Measurements from ENCODE around the gene UCP2. TPM values are rescaled to one million over a fixed set of nuclear protein-coding genes. Genes with fewer than 3 reads are reported as not detected.
"Not testable (repeated sequence)": the region's sequence is repeated elsewhere in the genome, so short reads cannot be mapped to it uniquely, and the experiment has no call there.

The UCP2 gene
- total and polyA plus RNA-seq, 10 of the 15 experiments (the other 5 are each of a cell fraction or from before 2014, with no cell fraction given): 32.9 to 248 (median 154) TPM

GRCh38 chr11:73988227-73988626, 5.6 kb upstream of the UCP2 start:
- CTCF ChIA-PET: no interaction called here
- in situ Hi-C loops (cut with MboI) (no loop called here), intact Hi-C loops (cut with micrococcal nuclease; ENCODE audit: unreplicated experiment) (no loop called here)

GRCh38 chr11:73985661-73986060, 3.0 kb upstream of the UCP2 start:
- Histone ChIP-seq H3K4me1 (ENCODE audit: control insufficient read depth, insufficient read depth, low read length) (peaks cover 19% of the 10 kb centered on the region), H3K79me2 (ENCODE audit: control insufficient read depth, insufficient read depth, low read length) (peaks cover 22% of the 10 kb centered on the region)
- H3K27ac ChIP-seq (ENCODE audit: control insufficient read depth, insufficient read depth); DNase-seq (ENCODE audit: low read depth, low spot score); H2AFZ ChIP-seq (ENCODE audit: control insufficient read depth, low read depth, low read length); BruUV-seq (replicated peaks); intact Hi-C loops (cut with micrococcal nuclease; ENCODE audit: unreplicated experiment); H3K9ac ChIP-seq (ENCODE audit: control insufficient read depth, insufficient read depth, low read length); H3K4me3 ChIP-seq; H3K9me3 ChIP-seq (replicated peaks; ENCODE audit: control insufficient read depth, insufficient read depth, low read length); FAIRE-seq; H4K20me1 ChIP-seq (ENCODE audit: control insufficient read depth, insufficient read depth); H3K36me3 ChIP-seq (ENCODE audit: control insufficient read depth in 2 of 2, insufficient read depth in 2 of 2, low read length in 1 of 2); POLR2A ChIA-PET; H3K27me3 ChIP-seq (replicated peaks in 1 of 2; ENCODE audit: control insufficient read depth in 2 of 2, insufficient read depth in 2 of 2, low read length in 1 of 2); ATAC-seq; H3K4me2 ChIP-seq (ENCODE audit: control insufficient read depth, insufficient read depth); in situ Hi-C loops (cut with MboI): not testable (repeated sequence)
- WGBS (ENCODE audit: insufficient coverage, insufficient replicate concordance, low lambda C conversion rate, missing lambda C conversion rate): 100% methylated on average over 4 of the region's 4 CpGs
- ChIA-PET RAD21 (ENCODE audit: unreplicated experiment) (interaction anchor here (1.4 kb wide), 1 partner anchor 19 kb away, joined by 3 read pairs; no protein-coding TSS in a partner anchor), CTCF (interaction anchor here (0.6 kb wide), 1 partner anchor 13 kb away, joined by 5 read pairs; no protein-coding TSS in a partner anchor), SMC1A (ENCODE audit: uncharacterized antibody, unreplicated experiment) (interaction anchor here (1.4 kb wide), 1 partner anchor 96 kb away, joined by 3 read pairs; no protein-coding TSS in a partner anchor)

More at GRCh38 chr11:73988227-73988626, 5.6 kb upstream of the UCP2 start:
- ATAC-seq: no peak
- no peak overlapping the region for H3K4me2 ChIP-seq (ENCODE audit: control insufficient read depth, insufficient read depth)
- H2AFZ ChIP-seq (ENCODE audit: control insufficient read depth, low read depth, low read length): no peak overlapping the region
- ChIA-PET RAD21 (ENCODE audit: unreplicated experiment) (no interaction called here), POLR2A (no interaction called here), SMC1A (ENCODE audit: uncharacterized antibody, unreplicated experiment) (interaction anchor here (1.2 kb wide), 1 partner anchor 267 kb away, joined by 3 read pairs; no protein-coding TSS in a partner anchor)
- H3K27me3 ChIP-seq (replicated peaks in 1 of 2; ENCODE audit: control insufficient read depth in 2 of 2, insufficient read depth in 2 of 2, low read length in 1 of 2): no peaks in the 10 kb centered on the region
- H3K4me1 ChIP-seq (ENCODE audit: control insufficient read depth, insufficient read depth, low read length): peaks cover 35% of the 10 kb centered on the region
- no peak overlapping the region for H3K4me3 ChIP-seq
- H4K20me1 ChIP-seq (ENCODE audit: control insufficient read depth, insufficient read depth): no peaks in the 10 kb centered on the region
- WGBS (ENCODE audit: insufficient coverage, insufficient replicate concordance, low lambda C conversion rate, missing lambda C conversion rate): 84% methylated on average over 7 of the region's 7 CpGs
- no peak overlapping the region for H3K9ac ChIP-seq (ENCODE audit: control insufficient read depth, insufficient read depth, low read length)
- DNase-seq (ENCODE audit: low read depth, low spot score): no peak
- TF ChIP-seq POU2F2 (IDR thresholded peaks at IDR 0.05; ENCODE audit: borderline replicate concordance, low read depth, low read length): no peak
- H3K9me3 ChIP-seq (replicated peaks; ENCODE audit: control insufficient read depth, insufficient read depth, low read length): no peaks in the 10 kb centered on the region
- no peak overlapping the region for H3K27ac ChIP-seq (ENCODE audit: control insufficient read depth, insufficient read depth)
- H3K79me2 ChIP-seq (ENCODE audit: control insufficient read depth, insufficient read depth, low read length): no peaks in the 10 kb centered on the region
- no TSS peak for BruUV-seq (replicated peaks)
- H3K36me3 ChIP-seq (ENCODE audit: control insufficient read depth in 2 of 2, insufficient read depth in 2 of 2, low read length in 1 of 2): no peaks in the 10 kb centered on the region
- no peak for FAIRE-seq

Data from GM12878 (cell line).